ENCODE results near the gene GARNL3. TPM values are rescaled to one million over a fixed set of nuclear protein-coding genes. Genes with fewer than 3 reads are reported as not detected.

Gene GARNL3
- polyA plus RNA-seq, 1 experiment: 2.2 TPM

GRCh38 chr9:127386249-127386648 lies 121.7 kb downstream of the GARNL3 start:
- no peak for DNase-seq (ENCODE audit: low read depth)
- peaks cover 4% of the 10 kb centered on the region; the same call in 1 of the 2 replicates for H3K27me3 ChIP-seq (ENCODE audit: control insufficient read depth, insufficient read depth, low read length)
- H3K4me3 ChIP-seq (ENCODE audit: low read depth, low read length): no peak overlapping the region
- H3K36me3 ChIP-seq (ENCODE audit: control insufficient read depth, insufficient read depth, low read length): no peaks in the 10 kb centered on the region
- POLR2A ChIA-PET: no interaction called here
- CTCF ChIA-PET: no interaction called here
- no peak for TF ChIP-seq CTCF (IDR thresholded peaks at IDR 0.05; ENCODE audit: insufficient read depth, low read depth, low read length)

- no peaks in the 10 kb centered on the region for H3K36me3 ChIP-seq (ENCODE audit: control insufficient read depth, insufficient read depth, low read length)
- POLR2A ChIA-PET: no interaction called here
- H3K27me3 ChIP-seq (ENCODE audit: control insufficient read depth, insufficient read depth, low read length): peaks cover 4% of the 10 kb centered on the region
- no peak for DNase-seq (ENCODE audit: low read depth)
- TF ChIP-seq CTCF (IDR thresholded peaks at IDR 0.05; ENCODE audit: insufficient read depth, low read depth, low read length): no peak
- H3K4me3 ChIP-seq (ENCODE audit: low read depth, low read length): no peak overlapping the region
- CTCF ChIA-PET: interaction anchor here (1.7 kb wide), 1 partner anchor 172 kb away, joined by 6 read pairs; no protein-coding TSS in a partner anchor
Observed at GRCh38 chr9:127386981-127387380, 122.4 kb downstream of the GARNL3 start.

- Histone ChIP-seq H3K36me3 (ENCODE audit: control insufficient read depth, insufficient read depth, low read length) (no peaks in the 10 kb centered on the region), H3K27me3 (ENCODE audit: control insufficient read depth, insufficient read depth, low read length) (peaks cover 5% of the 10 kb centered on the region), H3K4me3 (ENCODE audit: low read depth, low read length) (no peak overlapping the region)
- ChIA-PET POLR2A (interaction anchor here (0.7 to 1.0 kb wide), 4 partner anchors 9 to 645 kb away, joined by 3 to 11 read pairs (median 5); partner anchors contain the start of genes SLC2A8 and ZNF79), CTCF (interaction anchor here (0.6 to 1.7 kb wide), 6 partner anchors 9 to 335 kb away, joined by 3 to 6 read pairs (median 3); partner anchors contain the start of gene SLC2A8)
- no peak for TF ChIP-seq CTCF (IDR thresholded peaks at IDR 0.05; ENCODE audit: insufficient read depth, low read depth, low read length)
- peak; percentile 92 for DNase-seq (ENCODE audit: low read depth)
Observed at GRCh38 chr9:127388037-127388855, 123.7 kb downstream of the GARNL3 start.

- Histone ChIP-seq H3K4me3 (ENCODE audit: low read depth, low read length) (no peak overlapping the region), H3K36me3 (ENCODE audit: control insufficient read depth, insufficient read depth, low read length) (no peaks in the 10 kb centered on the region), H3K27me3 (ENCODE audit: control insufficient read depth, insufficient read depth, low read length) (peaks cover 5% of the 10 kb centered on the region)
- TF ChIP-seq CTCF (IDR thresholded peaks at IDR 0.05; ENCODE audit: insufficient read depth, low read depth, low read length): no peak
- DNase-seq (ENCODE audit: low read depth): no peak
- CTCF ChIA-PET: interaction anchor here (0.6 to 1.2 kb wide), 4 partner anchors 8 to 183 kb away, joined by 3 to 6 read pairs (median 3); partner anchors contain the start of gene SLC2A8
- POLR2A ChIA-PET: interaction anchor here (0.7 to 1.0 kb wide), 3 partner anchors 8 to 646 kb away, joined by 3 to 11 read pairs (median 7); partner anchors contain the start of genes SLC2A8 and ZNF79
Observed at GRCh38 chr9:127388856-127389238, 124.3 kb downstream of the GARNL3 start.

- TF ChIP-seq CTCF (IDR thresholded peaks at IDR 0.05; ENCODE audit: insufficient read depth, low read depth, low read length): no peak
- DNase-seq (ENCODE audit: low read depth): no peak
- Histone ChIP-seq H3K4me3 (ENCODE audit: low read depth, low read length) (no peak overlapping the region), H3K36me3 (ENCODE audit: control insufficient read depth, insufficient read depth, low read length) (no peaks in the 10 kb centered on the region), H3K27me3 (ENCODE audit: control insufficient read depth, insufficient read depth, low read length) (peaks cover 2% of the 10 kb centered on the region)
- ChIA-PET CTCF (no interaction called here), POLR2A (no interaction called here)
Observed at GRCh38 chr9:127389381-127390247, 125.0 kb downstream of the GARNL3 start.

Measured in BJ (cell line).